Neural progenitor cell (in vitro differentiated cells): Measurements from ENCODE around the gene PRSS27. TPM values are rescaled to one million over a fixed set of nuclear protein-coding genes. Genes with fewer than 3 reads are reported as not detected.

Experiments used
- DNase-seq: peaks from one replicate; pipeline ENCODE4 v3.0.0-alpha.2; 2016; ENCODE audit warnings: low spot score
- H2AFZ ChIP-seq: fragments of 200-600 bp; sonication (generic); replicated peaks from 2 replicates; pipeline ENCODE4 v1.6.1; 2016; ENCODE audit warnings: antibody characterized with exemption
- H3F3A ChIP-seq: fragments of 200-600 bp; sonication (generic); 2 replicates; pipeline ENCODE4 v1.6.1; 2016; ENCODE audit warnings: antibody characterized with exemption, low read depth
- H3K27ac ChIP-seq: fragments of 200-600 bp; sonication (generic); 2 replicates; pipeline ENCODE4 v1.5.1; 2016; ENCODE audit warnings: mild to moderate bottlenecking
- H3K27me3 ChIP-seq: fragments of 200-600 bp; sonication (generic); 2 replicates; pipeline ENCODE4 v1.6.1; 2016; ENCODE audit warnings: mild to moderate bottlenecking, moderate library complexity
- H3K36me3 ChIP-seq: fragments of 200-600 bp; sonication (generic); 2 replicates; pipeline ENCODE4 v1.5.1; 2016
- H3K4me1 ChIP-seq: fragments of 200-600 bp; sonication (generic); 2 replicates; pipeline ENCODE4 v1.6.1; 2016; ENCODE audit warnings: mixed run types
- H3K4me2 ChIP-seq: fragments of 200-600 bp; sonication (generic); 2 replicates; pipeline ENCODE4 v1.6.1; 2016
- H3K4me3 ChIP-seq: fragments of 200-600 bp; sonication (generic); 2 replicates; pipeline ENCODE4 v1.5.1; 2016
- H3K79me2 ChIP-seq: fragments of 200-600 bp; sonication (generic); 2 replicates; pipeline ENCODE4 v1.6.1; 2016; ENCODE audit warnings: low read depth
- H3K9ac ChIP-seq: fragments of 200-600 bp; sonication (generic); 2 replicates; pipeline ENCODE4 v1.6.1; 2016
- H3K9me3 ChIP-seq: fragments of 200-600 bp; sonication (generic); 2 replicates; pipeline ENCODE4 v1.5.1; 2016; ENCODE audit warnings: low read depth
- H4K20me1 ChIP-seq: fragments of 200-600 bp; sonication (generic); 2 replicates; pipeline ENCODE4 v1.6.1; 2016; ENCODE audit warnings: low read depth
- H3K27ac Mint-ChIP-seq: 3 replicates; pipeline ENCODE4 v1.8.0; 2021; ENCODE audit warnings: mixed read lengths
- H3K27me3 Mint-ChIP-seq: 2 replicates; pipeline ENCODE4 v1.8.0; 2022; ENCODE audit warnings: low read depth, mild to moderate bottlenecking, inconsistent platforms, moderate library complexity, mixed read lengths; ENCODE audit not compliant: insufficient read depth
- H3K36me3 Mint-ChIP-seq: 3 replicates; pipeline ENCODE4 v1.8.0; 2021; ENCODE audit warnings: mixed read lengths
- H3K4me1 Mint-ChIP-seq: 3 replicates; pipeline ENCODE4 v1.8.0; 2021; ENCODE audit warnings: mixed read lengths
- H3K4me3 Mint-ChIP-seq: 3 replicates; pipeline ENCODE4 v1.8.0; 2021; ENCODE audit warnings: mild to moderate bottlenecking, moderate library complexity, mixed read lengths
- H3K9me3 Mint-ChIP-seq: 3 replicates; pipeline ENCODE4 v1.8.0; 2020; ENCODE audit warnings: mixed read lengths
- CTCF ChIP-seq: fragments of 200-600 bp; sonication (generic); IDR thresholded peaks from 2 replicates; pipeline ENCODE4 v1.5.1; 2017; ENCODE audit warnings: antibody characterized with exemption, mild to moderate bottlenecking
- EZH2 ChIP-seq: fragments of 200-600 bp; sonication (generic); IDR thresholded peaks from 2 replicates; pipeline ENCODE4 v1.6.1; 2017; ENCODE audit warnings: antibody characterized with exemption, mild to moderate bottlenecking, moderate library complexity
- EZH2phosphoT487 ChIP-seq: fragments of 200-600 bp; sonication (generic); IDR thresholded peaks from 2 replicates; pipeline ENCODE4 v1.6.1; 2017; ENCODE audit warnings: antibody characterized with exemption
- total RNA-seq: library from RNA; depleted of rRNA; stranded (reverse); fragments of >200 nt; gene quantifications from 2 replicates; pipeline ENCODE4 v1.2.3, GENCODE V29; 2015; ENCODE audit warnings: low replicate concordance

PRSS27 gene
- total RNA-seq, 1 donor from 2014 or later, result 1.8 TPM

- H3K27me3 Mint-ChIP-seq, result peaks cover 9% of the 10 kb centered on the region
- TF ChIP-seq EZH2, result no peak
- TF ChIP-seq CTCF, result no peak
- TF ChIP-seq EZH2phosphoT487, result no peak
- no peak overlapping the region for H2AFZ ChIP-seq
- no peaks in the 10 kb centered on the region for H3K9me3 Mint-ChIP-seq
- H3K27me3 ChIP-seq, result peaks cover 15% of the 10 kb centered on the region
- no peak overlapping the region for H3K4me3 Mint-ChIP-seq
- H4K20me1 ChIP-seq, result peaks cover 27% of the 10 kb centered on the region
- no peak for DNase-seq
- no peak overlapping the region for H3K4me3 ChIP-seq
- H3K27ac Mint-ChIP-seq, result peak overlapping the region; percentile 66
- H3K4me1 ChIP-seq, result no peaks in the 10 kb centered on the region
- no peak overlapping the region for H3K27ac ChIP-seq
- H3K4me2 ChIP-seq, result no peak overlapping the region
- H3F3A ChIP-seq, result peaks cover 4% of the 10 kb centered on the region
- H3K9ac ChIP-seq, result no peak overlapping the region
- no peaks in the 10 kb centered on the region for H3K79me2 ChIP-seq
- no peaks in the 10 kb centered on the region for H3K36me3 ChIP-seq
- H3K4me1 Mint-ChIP-seq, result no peaks in the 10 kb centered on the region
- no peaks in the 10 kb centered on the region for H3K36me3 Mint-ChIP-seq
- no peaks in the 10 kb centered on the region for H3K9me3 ChIP-seq
These were observed 7.5 kb downstream of the PRSS27 start for GRCh38 chr16:2712546-2712945.

GRCh38 chr16:2712063-2712441 is 8.0 kb downstream of the PRSS27 start:
- Histone ChIP-seq H3F3A (peaks cover 4% of the 10 kb centered on the region), H3K36me3 (no peaks in the 10 kb centered on the region), H3K79me2 (no peaks in the 10 kb centered on the region), H3K4me2 (no peak overlapping the region), H3K27ac (no peak overlapping the region), H3K27me3 (peaks cover 15% of the 10 kb centered on the region), H4K20me1 (peaks cover 26% of the 10 kb centered on the region), H3K9ac (no peak overlapping the region), H3K4me1 (no peaks in the 10 kb centered on the region), H3K4me3 (no peak overlapping the region), H2AFZ (no peak overlapping the region), H3K9me3 (no peaks in the 10 kb centered on the region)
- H3K27ac Mint-ChIP-seq, result no peak overlapping the region
- no peaks in the 10 kb centered on the region for H3K4me1 Mint-ChIP-seq
- no peak overlapping the region for H3K4me3 Mint-ChIP-seq
- no peaks in the 10 kb centered on the region for H3K36me3 Mint-ChIP-seq
- H3K27me3 Mint-ChIP-seq, result peaks cover 9% of the 10 kb centered on the region
- no peak for TF ChIP-seq EZH2phosphoT487
- TF ChIP-seq EZH2, result no peak
- no peak for TF ChIP-seq CTCF
- no peak for DNase-seq
- H3K9me3 Mint-ChIP-seq, result no peaks in the 10 kb centered on the region

- peaks cover 21% of the 10 kb centered on the region for H4K20me1 ChIP-seq
These were observed 8.5 kb downstream of the PRSS27 start for GRCh38 chr16:2711370-2712062.

GRCh38 chr16:2710711-2711231 is 9.3 kb downstream of the PRSS27 start:
- peak overlapping the region; percentile 18 for H3K4me3 Mint-ChIP-seq
- H3K4me3 ChIP-seq, result no peak overlapping the region
- no peak overlapping the region for H3K9ac ChIP-seq
- H3K9me3 Mint-ChIP-seq, result no peaks in the 10 kb centered on the region
- H3K4me2 ChIP-seq, result no peak overlapping the region
- H3K4me1 Mint-ChIP-seq, result no peaks in the 10 kb centered on the region
- no peak overlapping the region for H2AFZ ChIP-seq
- H3K27ac Mint-ChIP-seq, result no peak overlapping the region
- no peaks in the 10 kb centered on the region for H3K79me2 ChIP-seq
- H3K36me3 ChIP-seq, result no peaks in the 10 kb centered on the region
- no peak overlapping the region for H3K27ac ChIP-seq
- no peak for TF ChIP-seq EZH2
- H3K36me3 Mint-ChIP-seq, result no peaks in the 10 kb centered on the region
- H4K20me1 ChIP-seq, result peaks cover 14% of the 10 kb centered on the region
- peaks cover 4% of the 10 kb centered on the region for H3F3A ChIP-seq
- peaks cover 7% of the 10 kb centered on the region for H3K27me3 Mint-ChIP-seq
- H3K9me3 ChIP-seq, result no peaks in the 10 kb centered on the region
- no peaks in the 10 kb centered on the region for H3K4me1 ChIP-seq
- H3K27me3 ChIP-seq, result peaks cover 10% of the 10 kb centered on the region
- DNase-seq, result no peak

More at GRCh38 chr16:2711370-2712062, 8.5 kb downstream of the PRSS27 start:
- Mint-ChIP-seq H3K4me3 (no peak overlapping the region), H3K9me3 (no peaks in the 10 kb centered on the region), H3K36me3 (no peaks in the 10 kb centered on the region), H3K27ac (peak overlapping the region; percentile 72), H3K27me3 (peaks cover 7% of the 10 kb centered on the region), H3K4me1 (no peaks in the 10 kb centered on the region)
- Histone ChIP-seq H3K36me3 (no peaks in the 10 kb centered on the region), H3K4me3 (no peak overlapping the region), H3K9ac (no peak overlapping the region), H3K27ac (no peak overlapping the region), H2AFZ (no peak overlapping the region), H3F3A (peaks cover 4% of the 10 kb centered on the region), H3K9me3 (no peaks in the 10 kb centered on the region), H3K4me1 (no peaks in the 10 kb centered on the region), H3K4me2 (no peak overlapping the region), H3K27me3 (peaks cover 15% of the 10 kb centered on the region), H3K79me2 (no peaks in the 10 kb centered on the region)
- DNase-seq, result no peak
- no peak for TF ChIP-seq EZH2
